ENCODE measurements around the gene METTL25B.

The METTL25B gene

DNA sequence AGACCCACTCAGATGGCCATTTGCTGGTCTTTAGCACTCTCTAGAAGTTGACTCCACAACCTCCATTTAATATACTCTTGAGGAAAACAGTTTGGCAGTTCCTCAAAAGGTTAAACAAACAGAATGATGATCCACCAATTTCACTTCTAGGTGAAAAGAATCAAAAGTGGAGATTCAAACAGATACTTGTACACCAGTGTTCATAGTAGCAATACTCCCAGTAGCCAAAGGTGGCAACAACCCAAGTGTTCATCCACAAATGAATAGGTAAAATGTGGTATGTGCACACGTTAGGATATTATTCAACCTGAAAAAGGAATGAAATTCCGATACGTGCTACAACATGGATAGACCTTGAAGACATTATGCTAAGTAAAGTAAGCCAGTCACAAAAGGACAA, 45.3 kb downstream of the METTL25B start:
- DNase-seq: no peak

DNA sequence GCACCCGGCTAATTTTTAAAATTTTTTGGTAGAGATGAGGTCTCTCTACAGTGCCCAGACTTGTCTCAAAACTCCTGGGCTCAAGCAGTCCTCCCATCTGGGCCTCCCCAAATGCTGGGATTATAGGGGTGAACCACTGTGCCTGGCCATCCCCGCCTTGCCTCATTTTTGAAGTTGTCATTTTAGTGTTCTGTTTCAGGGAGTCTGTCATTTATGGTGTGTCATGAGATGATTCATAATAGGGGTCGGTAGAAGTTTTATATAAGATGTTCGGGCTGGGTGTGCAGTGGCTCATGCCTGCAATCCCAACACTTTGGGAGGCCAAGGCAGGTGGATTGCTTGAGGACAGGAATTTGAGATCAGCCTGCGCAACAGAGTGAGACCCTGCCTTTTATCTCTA, 47.5 kb downstream of the METTL25B start:
- DNase-seq: no peak

DNA sequence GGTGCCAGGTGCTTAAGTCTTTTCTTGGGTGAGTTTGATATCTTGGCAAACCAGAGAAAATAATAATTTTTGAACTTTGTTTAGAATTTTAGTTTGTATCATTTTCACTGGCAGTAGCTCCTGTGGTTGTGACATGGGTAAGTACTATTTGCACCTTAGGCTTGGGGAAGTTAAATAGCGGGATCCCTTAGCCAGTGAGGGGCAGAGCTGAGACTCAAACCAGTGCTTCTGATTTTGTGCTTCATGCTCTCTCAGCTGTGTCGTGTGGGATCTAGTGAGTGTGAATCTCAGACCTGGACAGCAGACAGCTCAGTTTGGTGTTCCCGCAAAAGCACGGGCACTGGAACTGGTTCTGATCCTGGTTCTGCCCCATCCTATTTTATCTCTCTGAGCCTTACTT, 48.7 kb downstream of the METTL25B start:
- DNase-seq: no peak

DNA sequence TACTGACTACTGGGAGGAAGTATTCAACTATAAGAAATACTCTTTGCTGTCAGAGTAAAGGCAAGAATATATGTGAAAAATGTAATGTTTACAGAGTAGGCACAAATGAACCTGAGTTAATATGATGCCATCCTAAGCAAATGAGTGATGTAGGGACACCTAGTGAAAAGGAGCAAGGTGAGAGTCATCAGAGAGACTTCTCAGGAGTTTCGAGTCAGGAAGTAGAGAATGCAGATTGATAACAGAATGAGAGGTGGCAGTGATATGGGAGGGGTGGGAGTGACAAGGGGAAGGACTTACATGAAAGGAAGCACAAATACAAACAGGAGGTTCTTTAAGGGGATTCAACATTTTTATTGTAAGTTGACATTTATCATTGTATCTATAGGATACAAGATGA, 49.3 kb downstream of the METTL25B start:
- DNase-seq: no peak

DNA sequence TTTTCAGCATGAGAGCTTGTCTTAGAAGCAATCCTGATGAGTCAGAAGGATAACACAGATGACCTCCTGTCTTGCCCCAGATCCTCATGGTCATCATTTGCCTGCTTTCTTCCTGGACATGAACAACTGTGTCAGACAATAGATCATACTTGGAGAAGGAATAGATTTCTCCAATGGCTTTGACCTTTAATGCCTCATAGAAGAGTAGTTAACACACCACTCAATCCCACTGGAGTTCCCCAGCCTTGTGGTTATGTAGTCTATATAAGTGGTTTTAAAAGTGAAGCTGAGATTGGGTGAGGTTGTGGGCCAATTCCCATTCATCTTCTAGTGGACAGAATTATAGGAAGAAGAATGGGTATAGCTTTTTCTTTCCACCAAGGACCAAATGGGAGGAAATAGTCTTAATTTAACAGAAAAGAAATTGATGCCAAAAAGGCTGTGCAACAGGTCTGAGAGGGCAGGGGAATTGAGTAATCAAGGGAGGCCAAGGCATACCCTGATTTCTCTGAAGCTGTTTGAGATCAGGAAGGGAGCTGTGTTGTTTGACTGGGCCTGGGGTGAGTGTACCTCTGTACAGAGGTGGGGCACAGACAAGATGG, 53.4 kb downstream of the METTL25B start:
- no peak for DNase-seq

DNA sequence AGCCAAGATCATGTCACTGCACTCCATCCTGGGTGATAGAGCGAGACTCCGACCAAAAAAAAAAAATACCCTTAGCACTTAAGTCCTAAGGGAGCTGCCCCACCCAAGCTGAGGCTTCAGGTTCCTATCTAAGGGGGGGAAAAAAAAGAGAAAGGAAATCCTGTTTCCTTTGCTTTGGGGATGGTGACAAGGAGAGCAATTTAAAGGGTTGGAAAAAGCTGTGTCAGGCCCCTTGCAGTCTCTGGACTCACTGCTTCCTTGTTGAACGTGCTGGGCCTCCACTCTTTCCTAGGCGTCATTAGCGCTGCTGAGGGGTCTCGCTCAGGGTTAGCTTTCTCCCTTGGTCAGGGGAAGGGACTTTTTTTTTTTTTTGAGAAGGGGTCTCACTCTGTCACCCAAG, 57.2 kb downstream of the METTL25B start:
- DNase-seq: no peak

Measured in CD4-positive, alpha-beta T cell treated with Interleukin-17A for 1 hour (primary cell).